ENCODE data around the gene FBXO21. TPM values are rescaled to one million over a fixed set of nuclear protein-coding genes. Genes with fewer than 3 reads are reported as not detected.

Gene FBXO21
- total RNA-seq, 3 donors from 2014 or later, result 64.0 to 99.0 (median 65.3) TPM

- TF ChIP-seq CTCF (IDR thresholded peaks at IDR 0.05), result no peak
- TF ChIP-seq POLR2AphosphoS5 (IDR thresholded peaks at IDR 0.05), result no peak
- TF ChIP-seq POLR2A (IDR thresholded peaks at IDR 0.05), result no peak
- no peak for DNase-seq (ENCODE audit: low spot score in 2 of 2)
- peaks cover 0 to 4% of the 10 kb centered on the region in 2 donors for H3K9me3 ChIP-seq
- intact Hi-C loops (cut with DNase I; ENCODE audit: low total_unique reads), result no loop called here
- H3K27ac ChIP-seq, result no peak overlapping the region
- no peaks in the 10 kb centered on the region for H3K27me3 ChIP-seq
- no peaks in the 10 kb centered on the region for H3K4me1 ChIP-seq
- peaks cover 9% of the 10 kb centered on the region for H3K36me3 ChIP-seq
- no peak overlapping the region for H3K4me3 ChIP-seq
Measured at GRCh38 chr12:117178301-117178700, 12.0 kb downstream of the FBXO21 start.

GRCh38 chr12:117172168-117172567 is 18.1 kb downstream of the FBXO21 start:
- Histone ChIP-seq H3K27me3 (no peaks in the 10 kb centered on the region), H3K4me3 (no peak overlapping the region), H3K9me3 (no peaks in the 10 kb centered on the region), H3K4me1 (no peaks in the 10 kb centered on the region), H3K36me3 (peaks cover 9% of the 10 kb centered on the region), H3K27ac (no peak overlapping the region)
- no peak for DNase-seq (ENCODE audit: low spot score in 2 of 2)
- TF ChIP-seq POLR2AphosphoS5 (IDR thresholded peaks at IDR 0.05) (no peak), CTCF (IDR thresholded peaks at IDR 0.05) (no peak), POLR2A (IDR thresholded peaks at IDR 0.05) (no peak)
- intact Hi-C loops (cut with DNase I; ENCODE audit: low total_unique reads), result no loop called here

GRCh38 chr12:117171499-117172162 is 18.6 kb downstream of the FBXO21 start:
- H3K36me3 ChIP-seq, result peaks cover 7% of the 10 kb centered on the region
- no peaks in the 10 kb centered on the region for H3K4me1 ChIP-seq
- no peak overlapping the region for H3K27ac ChIP-seq
- H3K27me3 ChIP-seq, result no peaks in the 10 kb centered on the region
- H3K4me3 ChIP-seq, result no peak overlapping the region
- no peak for DNase-seq (ENCODE audit: low spot score in 2 of 2)
- H3K9me3 ChIP-seq, result no peaks in the 10 kb centered on the region
- intact Hi-C loops (cut with DNase I; ENCODE audit: low total_unique reads), result no loop called here
- TF ChIP-seq POLR2A (IDR thresholded peaks at IDR 0.05) (no peak), CTCF (IDR thresholded peaks at IDR 0.05) (no peak), POLR2AphosphoS5 (IDR thresholded peaks at IDR 0.05) (no peak)

- H3K27ac ChIP-seq, result no peak overlapping the region
- DNase-seq (ENCODE audit: low spot score in 2 of 2), result no peak
- intact Hi-C loops (cut with DNase I; ENCODE audit: low total_unique reads), result no loop called here
- no peaks in the 10 kb centered on the region for H3K9me3 ChIP-seq
- H3K4me1 ChIP-seq, result no peaks in the 10 kb centered on the region
- H3K27me3 ChIP-seq, result no peaks in the 10 kb centered on the region
- no peaks in the 10 kb centered on the region for H3K36me3 ChIP-seq
- H3K4me3 ChIP-seq, result no peak overlapping the region
- TF ChIP-seq CTCF (IDR thresholded peaks at IDR 0.05), result no peak
- TF ChIP-seq POLR2A (IDR thresholded peaks at IDR 0.05), result no peak
- no peak for TF ChIP-seq POLR2AphosphoS5 (IDR thresholded peaks at IDR 0.05)
Measured at GRCh38 chr12:117169548-117169947, 20.7 kb downstream of the FBXO21 start.

- TF ChIP-seq POLR2A (IDR thresholded peaks at IDR 0.05) (no peak), POLR2AphosphoS5 (IDR thresholded peaks at IDR 0.05) (no peak), CTCF (IDR thresholded peaks at IDR 0.05) (no peak)
- Histone ChIP-seq H3K4me3 (no peak overlapping the region), H3K9me3 (no peaks in the 10 kb centered on the region), H3K27ac (no peak overlapping the region), H3K4me1 (no peaks in the 10 kb centered on the region), H3K27me3 (no peaks in the 10 kb centered on the region), H3K36me3 (no peaks in the 10 kb centered on the region)
- intact Hi-C loops (cut with DNase I; ENCODE audit: low total_unique reads), result no loop called here
- no peak for DNase-seq (ENCODE audit: low spot score in 2 of 2)
Measured at GRCh38 chr12:117168976-117169375, 21.3 kb downstream of the FBXO21 start.
